Nephron progenitor cell (in vitro differentiated cells): ENCODE results near the gene POLG.

ENCODE experiments used
- DNase-seq: peaks from one replicate; pipeline ENCODE4 v3.0.0; 2021
- H3K27ac Mint-ChIP-seq: 2 replicates; pipeline ENCODE4 v1.8.0; 2021; ENCODE audit warnings: mild to moderate bottlenecking, moderate library complexity, mixed read lengths
- H3K27me3 Mint-ChIP-seq: 2 replicates; pipeline ENCODE4 v1.8.0; 2021; ENCODE audit warnings: mild to moderate bottlenecking, low read depth, mixed read lengths; ENCODE audit not compliant: poor library complexity
- H3K36me3 Mint-ChIP-seq: 2 replicates; pipeline ENCODE4 v1.8.0; 2021; ENCODE audit warnings: low read depth, mixed read lengths
- H3K4me1 Mint-ChIP-seq: 2 replicates; pipeline ENCODE4 v1.8.0; 2021; ENCODE audit warnings: mixed read lengths
- H3K4me3 Mint-ChIP-seq: 2 replicates; pipeline ENCODE4 v1.8.0; 2021; ENCODE audit warnings: mild to moderate bottlenecking, moderate library complexity, mixed read lengths
- H3K9me3 Mint-ChIP-seq: 2 replicates; pipeline ENCODE4 v1.8.0; 2021; ENCODE audit warnings: mild to moderate bottlenecking, moderate library complexity, mixed read lengths
- TF ChIP-seq, protein P1 (sequence below): fragments of 200-600 bp; sonication (generic); IDR thresholded peaks from 2 replicates; pipeline ENCODE4 v1.5.0; 2021; ENCODE audit warnings: antibody characterized with exemption

Gene POLG

DNA sequence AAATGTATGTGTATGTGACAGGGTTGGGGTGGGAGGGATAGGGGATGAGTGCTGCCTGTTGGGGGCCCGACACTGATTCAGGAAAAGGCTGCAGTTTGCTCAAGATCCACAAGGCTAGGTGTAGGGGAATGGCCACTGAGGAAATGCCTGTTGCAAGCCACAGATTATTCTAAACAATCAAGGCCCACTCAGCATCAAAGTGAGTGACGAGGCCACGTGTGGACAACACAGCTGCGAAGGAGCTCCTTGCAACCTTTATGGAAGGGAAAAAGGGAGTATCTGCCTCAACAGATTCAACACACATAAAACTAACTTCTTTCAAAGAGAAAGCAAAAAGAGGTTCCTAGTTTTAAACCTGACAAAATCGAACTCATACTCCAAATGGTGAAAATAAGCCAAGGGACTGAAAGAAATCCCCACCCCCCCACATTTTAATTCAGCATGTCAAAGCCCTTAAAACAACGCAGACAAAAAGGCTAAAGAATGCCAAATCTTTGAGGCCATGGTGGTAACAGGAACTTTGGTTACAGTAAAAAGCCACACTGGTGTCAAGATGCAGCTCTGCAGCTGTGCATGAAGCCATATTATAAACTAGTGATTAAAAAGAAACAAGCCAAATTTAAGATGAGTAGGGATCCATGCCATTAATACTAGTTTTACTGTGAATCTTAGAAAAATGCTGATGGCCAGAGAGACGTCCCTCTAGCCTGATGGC lies 3.6 kb downstream of the POLG start:
- H3K4me1 Mint-ChIP-seq = peaks cover 38% of the 10 kb centered on the region
- TF ChIP-seq, protein P1, sequence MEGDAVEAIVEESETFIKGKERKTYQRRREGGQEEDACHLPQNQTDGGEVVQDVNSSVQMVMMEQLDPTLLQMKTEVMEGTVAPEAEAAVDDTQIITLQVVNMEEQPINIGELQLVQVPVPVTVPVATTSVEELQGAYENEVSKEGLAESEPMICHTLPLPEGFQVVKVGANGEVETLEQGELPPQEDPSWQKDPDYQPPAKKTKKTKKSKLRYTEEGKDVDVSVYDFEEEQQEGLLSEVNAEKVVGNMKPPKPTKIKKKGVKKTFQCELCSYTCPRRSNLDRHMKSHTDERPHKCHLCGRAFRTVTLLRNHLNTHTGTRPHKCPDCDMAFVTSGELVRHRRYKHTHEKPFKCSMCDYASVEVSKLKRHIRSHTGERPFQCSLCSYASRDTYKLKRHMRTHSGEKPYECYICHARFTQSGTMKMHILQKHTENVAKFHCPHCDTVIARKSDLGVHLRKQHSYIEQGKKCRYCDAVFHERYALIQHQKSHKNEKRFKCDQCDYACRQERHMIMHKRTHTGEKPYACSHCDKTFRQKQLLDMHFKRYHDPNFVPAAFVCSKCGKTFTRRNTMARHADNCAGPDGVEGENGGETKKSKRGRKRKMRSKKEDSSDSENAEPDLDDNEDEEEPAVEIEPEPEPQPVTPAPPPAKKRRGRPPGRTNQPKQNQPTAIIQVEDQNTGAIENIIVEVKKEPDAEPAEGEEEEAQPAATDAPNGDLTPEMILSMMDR = no peak
- H3K36me3 Mint-ChIP-seq = peaks cover 60% of the 10 kb centered on the region
- no peak overlapping the region for H3K4me3 Mint-ChIP-seq
- H3K27me3 Mint-ChIP-seq = peaks cover 13% of the 10 kb centered on the region
- no peak overlapping the region for H3K27ac Mint-ChIP-seq
- peaks cover 3% of the 10 kb centered on the region for H3K9me3 Mint-ChIP-seq
- DNase-seq = no peak

DNA sequence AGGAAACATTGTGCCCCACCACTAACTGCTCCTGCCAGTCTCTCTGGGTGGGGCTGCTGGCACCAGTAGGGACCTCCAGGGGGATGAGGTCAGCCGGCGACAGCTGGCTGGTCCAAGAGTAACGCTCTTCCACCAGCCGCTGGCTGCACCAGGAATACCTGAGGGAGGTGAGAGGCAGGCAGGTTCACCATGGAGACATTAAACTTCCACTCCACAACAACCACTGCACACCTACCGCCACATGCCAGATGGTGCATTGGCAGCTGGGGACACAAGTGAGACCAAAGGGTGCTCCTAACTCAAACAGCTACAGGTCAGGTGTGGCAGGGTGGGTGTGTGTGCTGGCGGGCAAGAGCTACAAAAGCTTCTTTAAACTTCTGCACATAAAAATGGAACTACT lies 4.5 kb downstream of the POLG start:
- peaks cover 32% of the 10 kb centered on the region for H3K4me1 Mint-ChIP-seq
- DNase-seq = no peak
- H3K4me3 Mint-ChIP-seq = no peak overlapping the region
- TF ChIP-seq, protein P1 = no peak
- H3K36me3 Mint-ChIP-seq = peaks cover 62% of the 10 kb centered on the region
- peaks cover 5% of the 10 kb centered on the region for H3K27me3 Mint-ChIP-seq
- peaks cover 3% of the 10 kb centered on the region for H3K9me3 Mint-ChIP-seq
- H3K27ac Mint-ChIP-seq = no peak overlapping the region

DNA sequence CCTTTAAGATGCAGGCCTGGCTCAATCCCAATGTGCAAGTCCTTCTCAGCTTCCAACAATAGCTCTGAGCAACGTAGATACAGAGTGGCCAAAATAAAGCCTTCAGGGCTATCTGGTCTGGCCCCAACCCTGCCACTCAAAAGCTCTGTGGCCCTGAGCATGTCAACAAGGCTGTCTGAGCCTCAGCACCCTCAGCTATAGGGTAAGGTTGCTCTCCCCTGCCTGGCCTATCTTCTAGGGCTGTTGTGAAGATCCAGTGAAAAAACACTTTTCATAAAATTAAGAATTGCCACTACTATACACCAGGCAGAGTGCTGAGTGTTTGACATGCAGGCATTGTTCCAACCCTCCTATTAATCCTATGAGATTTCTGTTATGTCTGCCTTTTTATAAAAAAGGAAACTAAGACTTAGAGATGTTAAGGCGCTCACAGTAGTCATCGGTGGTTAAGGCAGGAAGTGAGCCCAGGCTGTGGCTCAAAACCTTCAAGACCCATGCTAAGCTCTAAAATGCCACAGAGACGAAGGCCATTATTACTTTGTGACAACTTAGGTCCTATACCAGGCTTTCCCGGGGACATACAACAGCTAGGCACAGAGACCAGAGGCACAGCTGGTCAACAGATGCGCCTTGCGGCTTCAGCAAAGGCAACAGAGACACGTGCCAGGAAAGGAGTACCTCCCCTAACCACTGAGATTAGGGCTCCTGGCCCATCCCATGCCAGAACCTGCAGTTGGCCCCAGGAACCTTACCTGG lies 5.1 kb downstream of the POLG start:
- TF ChIP-seq, protein P1 = no peak
- Mint-ChIP-seq H3K27ac (peak overlapping the region; percentile 92), H3K27me3 (no peaks in the 10 kb centered on the region), H3K36me3 (peaks cover 68% of the 10 kb centered on the region), H3K4me3 (no peak overlapping the region), H3K9me3 (no peaks in the 10 kb centered on the region), H3K4me1 (peaks cover 31% of the 10 kb centered on the region)
- DNase-seq = no peak

DNA sequence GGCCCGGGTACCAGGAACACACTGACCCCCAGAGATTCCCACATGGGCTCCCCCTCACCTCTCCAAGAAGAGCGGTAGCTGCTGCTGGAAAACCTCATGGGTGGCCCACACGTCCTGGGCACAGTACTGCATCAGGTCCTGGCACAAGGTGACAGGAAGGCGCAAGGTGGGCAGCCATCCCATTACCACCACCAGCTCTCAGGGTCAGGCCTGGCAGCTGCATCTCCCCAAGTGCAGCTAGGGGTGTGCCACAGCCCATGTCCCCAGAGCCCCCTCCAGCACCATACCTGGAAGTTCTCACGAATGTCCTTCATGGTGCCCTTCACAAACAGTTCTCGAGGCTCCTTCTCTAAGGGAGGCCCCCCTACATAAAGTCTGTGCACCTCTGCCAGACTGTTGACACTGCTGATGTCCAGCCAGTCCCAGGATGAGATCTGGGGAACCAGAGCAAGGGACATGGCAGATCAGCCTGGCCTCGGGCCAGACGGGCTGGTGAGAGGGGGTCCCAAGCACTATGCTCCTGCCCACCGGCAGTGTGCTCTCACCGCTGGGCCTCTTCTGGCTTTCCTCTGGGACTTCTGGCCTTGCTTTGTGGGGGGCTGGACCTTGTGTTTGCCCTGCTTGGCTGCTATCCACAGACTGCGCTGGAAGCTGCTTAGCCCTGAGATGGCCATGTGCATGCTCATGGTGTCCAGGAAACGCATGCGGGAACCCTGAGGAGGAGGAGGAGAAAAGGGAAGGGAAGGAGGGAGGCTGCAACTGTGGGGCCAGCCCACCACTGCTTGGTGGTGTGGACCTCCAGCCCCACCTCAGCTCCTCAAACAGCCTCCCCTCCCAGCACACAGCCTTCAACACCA lies 6.0 kb downstream of the POLG start:
- Mint-ChIP-seq H3K36me3 (peaks cover 75% of the 10 kb centered on the region), H3K4me1 (peaks cover 28% of the 10 kb centered on the region), H3K9me3 (no peaks in the 10 kb centered on the region), H3K4me3 (no peak overlapping the region), H3K27me3 (no peaks in the 10 kb centered on the region), H3K27ac (no peak overlapping the region)
- DNase-seq = no peak
- TF ChIP-seq, protein P1 = no peak

DNA sequence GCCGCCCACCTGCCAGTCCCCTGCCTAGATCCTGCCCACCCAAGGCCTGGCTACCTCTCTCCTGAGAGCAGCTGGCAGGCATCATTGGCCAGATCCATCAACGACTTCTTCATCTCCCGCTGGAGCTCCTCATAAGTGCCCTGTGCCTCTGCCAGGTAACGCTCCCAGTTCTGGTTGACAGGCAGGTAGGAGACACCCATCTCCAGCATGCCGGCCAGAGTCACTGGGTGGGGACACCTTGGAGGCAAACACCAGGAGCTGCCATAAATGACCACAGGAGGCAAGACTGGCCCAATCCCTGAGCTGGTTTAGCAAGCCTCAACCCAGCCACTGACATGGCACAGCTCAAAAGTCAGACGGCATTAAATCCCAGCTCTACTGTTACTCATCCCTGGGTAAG lies 7.5 kb downstream of the POLG start:
- Mint-ChIP-seq H3K4me3 (no peak overlapping the region), H3K4me1 (peaks cover 19% of the 10 kb centered on the region), H3K27ac (no peak overlapping the region), H3K36me3 (peaks cover 77% of the 10 kb centered on the region), H3K27me3 (no peaks in the 10 kb centered on the region), H3K9me3 (no peaks in the 10 kb centered on the region)
- TF ChIP-seq, protein P1 = no peak
- no peak for DNase-seq
